ENCODE results near the gene ADARB2. TPM values are rescaled to one million over a fixed set of nuclear protein-coding genes. Genes with fewer than 3 reads are reported as not detected.

Gene ADARB2
- total and polyA plus RNA-seq, 4 donors, result 0.55 to 0.70 (median 0.59) TPM; not detected in 1

GRCh38 chr10:1380088-1380671 is 357.1 kb downstream of the ADARB2 start:
- Histone ChIP-seq H3K27me3 (ENCODE audit: control insufficient read depth in 4 of 4, insufficient read depth in 4 of 4, low read length in 3 of 4) (peaks cover 0 to 6% (median 3%) of the 10 kb centered on the region in 4 donors), H3K9me3 (ENCODE audit: control insufficient read depth in 4 of 4, low read length in 3 of 4) (peaks cover 0 to 5% (median 0%) of the 10 kb centered on the region in 4 donors), H3K36me3 (ENCODE audit: control insufficient read depth in 4 of 4, insufficient read depth in 3 of 4, low read depth in 1 of 4, low read length in 3 of 4) (no peaks in the 10 kb centered on the region), H3K27ac (ENCODE audit: low read depth in 1 of 2, low read length in 2 of 2) (no peak overlapping the region), H3K9ac (ENCODE audit: low read depth in 1 of 2, low read length in 2 of 2) (no peak overlapping the region), H3K4me1 (ENCODE audit: control insufficient read depth in 4 of 4, insufficient read depth in 4 of 4, low read length in 3 of 4) (peaks cover 0 to 5% (median under 1%) of the 10 kb centered on the region in 4 donors), H3K4me3 (ENCODE audit: low read depth in 1 of 3, low read length in 3 of 3) (no peak overlapping the region)
- 58% methylated on average over 16 of the region's 16 CpGs for WGBS
- DNase-seq (ENCODE audit: low spot score), result peak; percentile 20
- TF ChIP-seq EGR1 (IDR thresholded peaks at IDR 0.05; ENCODE audit: low read depth in 2 of 2), result no peak
- no peak for TF ChIP-seq RXRA (IDR thresholded peaks at IDR 0.05)

GRCh38 chr10:1379601-1380000 is 357.7 kb downstream of the ADARB2 start:
- Histone ChIP-seq H3K9me3 (ENCODE audit: control insufficient read depth in 4 of 4, low read length in 3 of 4) (no peaks in the 10 kb centered on the region), H3K27ac (ENCODE audit: low read depth in 1 of 2, low read length in 2 of 2) (no peak overlapping the region), H3K4me1 (ENCODE audit: control insufficient read depth in 4 of 4, insufficient read depth in 4 of 4, low read length in 3 of 4) (peaks cover 0 to 5% (median under 1%) of the 10 kb centered on the region in 4 donors), H3K4me3 (ENCODE audit: low read depth in 1 of 3, low read length in 3 of 3) (no peak overlapping the region), H3K36me3 (ENCODE audit: control insufficient read depth in 4 of 4, insufficient read depth in 3 of 4, low read depth in 1 of 4, low read length in 3 of 4) (no peaks in the 10 kb centered on the region), H3K9ac (ENCODE audit: low read depth in 1 of 2, low read length in 2 of 2) (no peak overlapping the region), H3K27me3 (ENCODE audit: control insufficient read depth in 4 of 4, insufficient read depth in 4 of 4, low read length in 3 of 4) (peaks cover 0 to 6% (median 3%) of the 10 kb centered on the region in 4 donors)
- TF ChIP-seq EGR1 (IDR thresholded peaks at IDR 0.05; ENCODE audit: low read depth in 2 of 2), result no peak
- no peak for TF ChIP-seq YY1 (IDR thresholded peaks at IDR 0.05)
- TF ChIP-seq HNF4G (IDR thresholded peaks at IDR 0.05), result no peak
- no peak for TF ChIP-seq SP1 (IDR thresholded peaks at IDR 0.05)
- no peak for TF ChIP-seq TAF1 (conservative IDR thresholded peaks at IDR 0.05)
- no peak for TF ChIP-seq MAX (IDR thresholded peaks at IDR 0.05)
- TF ChIP-seq FOXA1 (IDR thresholded peaks at IDR 0.05), result no peak
- TF ChIP-seq REST (IDR thresholded peaks at IDR 0.05), result no peak
- no peak for TF ChIP-seq NR2F2 (IDR thresholded peaks at IDR 0.05)
- TF ChIP-seq HNF4A (conservative IDR thresholded peaks at IDR 0.05), result no peak
- TF ChIP-seq GABPA (IDR thresholded peaks at IDR 0.05 in 1 of 2, conservative IDR thresholded peaks at IDR 0.05 in 1 of 2), result no peak
- TF ChIP-seq ATF3 (IDR thresholded peaks at IDR 0.05), result no peak
- TF ChIP-seq RAD21 (IDR thresholded peaks at IDR 0.05), result no peak
- TF ChIP-seq JUND (IDR thresholded peaks at IDR 0.05), result no peak
- TF ChIP-seq ZBTB33 (IDR thresholded peaks at IDR 0.05), result no peak
- no peak for TF ChIP-seq CTCF (IDR thresholded peaks at IDR 0.05; ENCODE audit: low read depth, low read length, missing input control)
- TF ChIP-seq FOXA2 (IDR thresholded peaks at IDR 0.05), result no peak
- TF ChIP-seq RXRA (IDR thresholded peaks at IDR 0.05), result no peak
- DNase-seq (ENCODE audit: low spot score), result peak; percentile 23
- 37% methylated on average over 9 of the region's 9 CpGs for WGBS
